A549 (cell line): ENCODE measurements around the gene SGIP1.

Experiments used
- BCL3 ChIP-seq: fragments of >200 bp; sonication (Bioruptor Twin); formaldehyde crosslinking; IDR thresholded peaks from 3 replicates; pipeline ENCODE4 v1.6.1; 2016
- CHD2 ChIP-seq: fragments of 150-350 bp; IDR thresholded peaks from 2 replicates; pipeline ENCODE4 v1.6.1; 2014; ENCODE audit warnings: low read length; ENCODE audit not compliant: partially characterized antibody
- CTCF ChIP-seq: fragments of >200 bp; sonication (Bioruptor Twin); formaldehyde crosslinking; IDR thresholded peaks from 3 replicates; pipeline ENCODE4 v1.5.1; 2016
- ELK1 ChIP-seq: fragments of 150-350 bp; IDR thresholded peaks from 2 replicates; pipeline ENCODE4 v1.6.1; 2014; ENCODE audit warnings: low read depth, mild to moderate bottlenecking, low read length
- HDAC2 ChIP-seq: fragments of 200-600 bp; sonication (generic); IDR thresholded peaks from 2 replicates; pipeline ENCODE4 v1.6.1; 2016
- HOXA7 ChIP-seq: fragments of 250-450 bp; sonication (Bioruptor Pico); IDR thresholded peaks from 2 replicates; pipeline ENCODE4 v1.5.0; 2020; ENCODE audit warnings: mild to moderate bottlenecking, moderate library complexity
- JUN ChIP-seq, 2 experiments: fragments of >200 bp; sonication (Bioruptor Twin); formaldehyde crosslinking; IDR thresholded peaks; 2 replicates in 1 of 2; 3 replicates in 1 of 2; pipeline ENCODE4 v1.6.1; 2016 to 2017
- KDM5A ChIP-seq: fragments of 200-600 bp; sonication (generic); IDR thresholded peaks from 2 replicates; pipeline ENCODE4 v1.6.1; 2016; ENCODE audit warnings: antibody characterized with exemption, mild to moderate bottlenecking
- MAX ChIP-seq: IDR thresholded peaks from 2 replicates; pipeline ENCODE4 v1.6.1; 2012
- MYC ChIP-seq: IDR thresholded peaks from 2 replicates; pipeline ENCODE4 v1.6.1; 2012; ENCODE audit warnings: mild to moderate bottlenecking, inconsistent platforms, low read length, improper control_type of control experiment, borderline replicate concordance
- POLR2A ChIP-seq: IDR thresholded peaks from 2 replicates; pipeline ENCODE4 v1.6.1; 2012; ENCODE audit warnings: mild to moderate bottlenecking, low read length
- RAD21 ChIP-seq, 2 experiments: fragments of >200 bp in 1 of 2; sonication (Bioruptor Twin) in 1 of 2; formaldehyde crosslinking in 1 of 2; IDR thresholded peaks in 1 of 2; conservative IDR thresholded peaks in 1 of 2; 2 replicates in 1 of 2; 3 replicates in 1 of 2; pipeline ENCODE4 v1.6.1; 2012 to 2018; ENCODE audit warnings: inconsistent platforms in 1 of 2
- RFX5 ChIP-seq: fragments of 450-650 bp; IDR thresholded peaks from 2 replicates; pipeline ENCODE4 v1.7.1; 2014; ENCODE audit warnings: antibody characterized with exemption, mild to moderate bottlenecking, moderate library complexity

- TF ChIP-seq CTCF (no peak), JUN (IDR thresholded peaks at IDR 0.05) (no peak), HOXA7 (CRISPR knock-in tag) (no peak), CHD2 (no peak), RAD21 (conservative IDR thresholded peaks at IDR 0.05 in 1 of 2, IDR thresholded peaks at IDR 0.05 in 1 of 2) (no peak), ELK1 (no peak), MYC (no peak), BCL3 (no peak), KDM5A (no peak), POLR2A (no peak), MAX (no peak), HDAC2 (no peak), RFX5 (no peak)
Observed at GRCh38 chr1:66532214-66532613, 1.7 kb upstream of the SGIP1 start.
